Measurements from ENCODE around the gene ADAMTS9.

DNA sequence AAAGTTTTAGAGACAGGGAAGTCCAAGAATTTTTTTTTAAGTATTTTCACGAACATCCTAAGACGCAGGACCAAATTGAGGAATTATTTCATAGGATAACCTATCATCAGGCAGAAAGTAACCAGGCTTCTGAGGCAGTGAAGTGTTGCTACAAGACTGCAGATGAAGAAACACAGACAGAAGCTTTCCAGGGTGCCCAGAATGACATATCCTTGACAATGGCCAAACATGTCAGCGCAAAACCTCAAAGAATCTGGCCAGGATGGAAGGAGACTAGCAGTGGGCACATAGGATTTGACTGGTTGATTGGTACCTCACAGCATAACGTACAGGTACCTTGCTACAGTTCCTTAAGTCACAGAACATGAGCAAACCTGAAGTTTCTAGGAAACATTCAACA is 7.5 kb downstream of the ADAMTS9 start:
- TF ChIP-seq CTCF (IDR thresholded peaks at IDR 0.05) (no peak), EP300 (IDR thresholded peaks at IDR 0.05) (no peak), POLR2A (IDR thresholded peaks at IDR 0.05) (no peak)

All from sigmoid colon (tissue), 4 donors.